ENCODE data around the gene SIPA1L3. TPM values are rescaled to one million over a fixed set of nuclear protein-coding genes. Genes with fewer than 3 reads are reported as not detected.

Gene SIPA1L3
- total RNA-seq, 3 donors from 2014 or later, result 93.6 to 173 (median 144) TPM

- no peaks in the 10 kb centered on the region for H3K36me3 ChIP-seq (ENCODE audit: low read depth)
- DNase-seq (peak in 1 of 3 donors; percentile 19), ATAC-seq (no peak)
- TF ChIP-seq, protein P1, sequence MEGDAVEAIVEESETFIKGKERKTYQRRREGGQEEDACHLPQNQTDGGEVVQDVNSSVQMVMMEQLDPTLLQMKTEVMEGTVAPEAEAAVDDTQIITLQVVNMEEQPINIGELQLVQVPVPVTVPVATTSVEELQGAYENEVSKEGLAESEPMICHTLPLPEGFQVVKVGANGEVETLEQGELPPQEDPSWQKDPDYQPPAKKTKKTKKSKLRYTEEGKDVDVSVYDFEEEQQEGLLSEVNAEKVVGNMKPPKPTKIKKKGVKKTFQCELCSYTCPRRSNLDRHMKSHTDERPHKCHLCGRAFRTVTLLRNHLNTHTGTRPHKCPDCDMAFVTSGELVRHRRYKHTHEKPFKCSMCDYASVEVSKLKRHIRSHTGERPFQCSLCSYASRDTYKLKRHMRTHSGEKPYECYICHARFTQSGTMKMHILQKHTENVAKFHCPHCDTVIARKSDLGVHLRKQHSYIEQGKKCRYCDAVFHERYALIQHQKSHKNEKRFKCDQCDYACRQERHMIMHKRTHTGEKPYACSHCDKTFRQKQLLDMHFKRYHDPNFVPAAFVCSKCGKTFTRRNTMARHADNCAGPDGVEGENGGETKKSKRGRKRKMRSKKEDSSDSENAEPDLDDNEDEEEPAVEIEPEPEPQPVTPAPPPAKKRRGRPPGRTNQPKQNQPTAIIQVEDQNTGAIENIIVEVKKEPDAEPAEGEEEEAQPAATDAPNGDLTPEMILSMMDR (IDR thresholded peaks at IDR 0.05), result no peak
- peaks cover 58% of the 10 kb centered on the region for H3K4me1 ChIP-seq (ENCODE audit: low read depth)
- no peaks in the 10 kb centered on the region for H3K9me3 ChIP-seq
- H3K4me3 ChIP-seq, result no peak overlapping the region
- intact Hi-C loops (cut with DNase I, micrococcal nuclease), result loop anchor here in 1 of 2 donors (10.0 kb wide), 1 partner anchor 79 kb away; the partner anchor contains the start of genes SIPA1L3 and WDR87
Measured at GRCh38 chr19:37983916-37984315, 76.9 kb downstream of the SIPA1L3 start.

DNA sequence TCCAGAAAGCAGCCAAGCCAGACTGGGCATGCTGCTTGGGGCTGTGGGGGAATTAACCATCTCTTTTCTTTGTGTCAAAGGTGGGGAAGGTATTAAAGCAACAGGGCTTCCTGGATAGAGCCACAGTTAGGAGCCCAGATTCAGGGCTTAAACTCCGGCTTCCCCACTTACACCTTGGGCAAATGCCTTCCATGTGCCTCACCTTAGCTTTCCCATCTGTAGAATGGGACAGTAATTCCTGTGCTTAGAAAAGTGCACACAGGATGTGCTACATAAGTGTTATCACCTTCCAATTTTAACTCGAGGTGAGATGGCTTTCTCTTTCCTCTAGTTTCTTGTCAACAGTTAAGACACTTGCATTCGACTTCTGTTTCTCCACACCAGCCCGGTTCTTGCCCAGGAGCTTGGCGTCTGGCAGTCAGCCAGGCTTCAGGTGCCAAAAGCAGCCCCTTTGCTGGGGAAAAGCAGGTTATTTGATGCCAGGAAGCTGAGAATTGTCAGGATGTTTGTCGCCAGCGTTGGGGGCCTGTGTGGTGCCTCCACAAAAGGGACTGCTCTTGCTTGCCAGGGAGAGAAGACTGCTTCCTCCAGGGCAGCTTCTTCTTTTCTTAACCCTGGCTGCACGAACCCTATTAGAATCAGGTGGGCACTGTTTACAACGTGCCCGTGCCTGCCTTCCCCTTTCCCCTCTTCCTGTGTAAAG is 79.2 kb downstream of the SIPA1L3 start:
- ATAC-seq (no peak), DNase-seq (peak in 1 of 3 donors; percentile 22)
- Histone ChIP-seq H3K4me3 (no peak overlapping the region), H3K9me3 (no peaks in the 10 kb centered on the region), H3K36me3 (ENCODE audit: low read depth) (no peaks in the 10 kb centered on the region), H3K4me1 (ENCODE audit: low read depth) (peaks cover 39% of the 10 kb centered on the region)
- intact Hi-C loops (cut with DNase I, micrococcal nuclease), result loop anchor here in 1 of 2 donors (10.0 kb wide), 1 partner anchor 81 kb away; the partner anchor contains the start of genes SIPA1L3 and WDR87
- TF ChIP-seq, protein P1 (IDR thresholded peaks at IDR 0.05), result no peak

DNA sequence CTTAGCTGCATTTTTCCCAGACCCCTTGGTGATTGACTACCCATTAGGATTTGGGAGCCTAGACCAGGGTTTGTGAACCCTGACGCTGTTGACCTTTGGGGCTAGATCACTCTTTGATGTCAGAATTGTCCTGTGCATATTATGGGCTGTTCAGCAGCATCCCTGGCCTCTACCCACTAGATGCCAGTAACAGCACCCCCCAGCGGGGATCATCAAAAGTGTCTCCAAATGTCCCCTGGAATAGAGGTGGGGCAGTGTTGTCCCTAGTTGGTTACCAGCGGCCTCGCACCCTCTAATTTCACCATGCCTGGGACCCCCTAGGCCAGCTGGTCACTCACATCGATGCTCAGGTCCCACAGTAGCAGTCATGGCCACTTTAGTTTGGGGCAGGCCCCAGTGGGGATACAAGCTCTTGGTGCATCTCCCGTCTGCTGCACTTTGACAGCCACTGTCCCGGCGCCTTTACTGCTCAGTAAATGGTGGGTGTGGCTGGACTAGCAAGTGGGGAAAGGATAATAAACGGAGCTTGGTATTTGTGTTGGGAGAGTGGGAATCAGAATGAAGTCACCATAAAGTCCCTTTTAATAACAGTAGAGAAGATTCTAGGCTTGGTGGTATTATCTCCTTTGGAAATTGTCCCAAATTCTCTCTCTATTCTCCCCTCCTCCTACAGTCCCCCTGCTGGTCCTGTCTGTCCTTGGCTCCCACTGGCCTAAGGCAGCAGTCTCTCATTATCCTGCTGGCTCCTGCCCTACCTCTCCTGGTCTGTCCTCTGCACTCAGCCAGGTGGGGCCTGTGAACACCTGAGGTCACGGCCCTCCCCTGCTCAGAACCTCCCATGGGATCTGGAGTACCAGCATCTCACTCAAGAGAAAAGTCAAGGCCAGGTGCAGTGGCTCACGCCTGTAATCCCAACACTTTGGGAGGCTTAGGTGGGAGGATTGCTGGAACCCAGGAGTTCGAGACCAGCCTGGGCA is 80.6 kb downstream of the SIPA1L3 start:
- intact Hi-C loops (cut with DNase I, micrococcal nuclease), result loop anchor here in 1 of 2 donors (10.0 kb wide), 1 partner anchor 83 kb away; the partner anchor contains the start of genes SIPA1L3 and WDR87
- peak in 2 of 3 donors; percentile 70 to 73 for DNase-seq

GRCh38 chr19:37988758-37989635 is 82.0 kb downstream of the SIPA1L3 start:
- Histone ChIP-seq H3K9me3 (no peaks in the 10 kb centered on the region), H3K36me3 (ENCODE audit: low read depth) (no peaks in the 10 kb centered on the region), H3K4me3 (no peak overlapping the region), H3K4me1 (ENCODE audit: low read depth) (peaks cover 18% of the 10 kb centered on the region)
- TF ChIP-seq, protein P1 (IDR thresholded peaks at IDR 0.05), result no peak
- peak in 1 of 3 donors; percentile 6 for DNase-seq
- no peak for ATAC-seq
- intact Hi-C loops (cut with DNase I, micrococcal nuclease), result loop anchor here in 1 of 2 donors (10.0 kb wide), 1 partner anchor 84 kb away; the partner anchor contains the start of genes SIPA1L3 and WDR87

More for the DNA sequence above, 80.6 kb downstream of the SIPA1L3 start:
- Histone ChIP-seq H3K4me1 (ENCODE audit: low read depth) (peaks cover 26% of the 10 kb centered on the region), H3K36me3 (ENCODE audit: low read depth) (no peaks in the 10 kb centered on the region), H3K9me3 (no peaks in the 10 kb centered on the region), H3K4me3 (no peak overlapping the region)
- ATAC-seq, result peak; percentile 85
- TF ChIP-seq, protein P1 (IDR thresholded peaks at IDR 0.05), result no peak
